ENCODE measurements around the gene CHD2.

- TF ChIP-seq CTCF (IDR thresholded peaks at IDR 0.05), result no peak
- TF ChIP-seq POLR2A (IDR thresholded peaks at IDR 0.05), result no peak
Observed at GRCh38 chr15:93046721-93047120, 146.6 kb downstream of the CHD2 start.
